K562 (cell line): ENCODE data around the gene COQ6. TPM values are rescaled to one million over a fixed set of nuclear protein-coding genes. Genes with fewer than 3 reads are reported as not detected.

ENCODE experiments used
- ATAC-seq: fragments of 200-7000 bp; cut with Tn5 transposase; 3 replicates; pipeline ENCODE4 v1.9.1; 2020; ENCODE audit warnings: moderate library complexity
- BruUV-seq: library from RNA; stranded (reverse); fragments of 400-500 nt; replicated peaks from 2 replicates; lab custom pipeline; 2021; lab: Mats Ljungman, UMichigan
- CTCF ChIA-PET: fragments of 300-600 bp; formaldehyde crosslinking; extraction: SDS; loops from one replicate; lab custom pipeline; 2021; ENCODE audit warnings: low intra/inter-chr PET ratio; lab: Yijun Ruan, JAX
- POLR2A ChIA-PET: fragments of 300-600, 350-650 bp; sonication (Branson Sonifier 250); formaldehyde crosslinking; extraction: SDS; loops from one replicate; lab custom pipeline; 2021; ENCODE audit warnings: antibody characterized with exemption, inconsistent platforms; lab: Yijun Ruan, JAX
- DNase-seq, 4 experiments: peaks; one replicate each; pipeline versions ENCODE4 v3.0.0 to v3.0.0-alpha.2; 2011 to 2018; ENCODE audit warnings: low spot score in 3 of 4, mixed read lengths in 3 of 4; ENCODE audit errors: extremely low read depth in 1 of 4
- FAIRE-seq: peaks from 2 replicates; lab custom pipeline; 2011; peaks lifted over from hg19 to GRCh38; lab: Jason Lieb, UNC
- H2AFZ ChIP-seq: 2 replicates; pipeline ENCODE4 v1.6.0; 2011; ENCODE audit warnings: low read depth, low read length, control low read depth, inconsistent platforms
- H3K27ac ChIP-seq: fragments of 200-600 bp; 3 replicates; pipeline ENCODE4 v1.8.0; 2011; ENCODE audit warnings: low read depth, mild to moderate bottlenecking, control low read depth, inconsistent platforms, low read length, moderate library complexity, mixed read lengths; ENCODE audit errors: extremely low read depth
- H3K27me3 ChIP-seq, 2 experiments: fragments of 300-600 bp in 1 of 2; 2 replicates in 1 of 2; 3 replicates in 1 of 2; pipeline versions ENCODE4 v1.6.0 to v1.8.0; 2011; ENCODE audit warnings: inconsistent platforms in 2 of 2, low read length in 2 of 2, mild to moderate bottlenecking in 1 of 2, mixed read lengths in 1 of 2, moderate library complexity in 1 of 2; ENCODE audit not compliant: control insufficient read depth in 2 of 2, insufficient read depth in 2 of 2
- H3K36me3 ChIP-seq: fragments of 300-600 bp; 3 replicates; pipeline ENCODE4 v1.8.0; 2011; ENCODE audit warnings: mild to moderate bottlenecking, low read length, inconsistent platforms; ENCODE audit not compliant: control insufficient read depth, insufficient read depth
- H3K4me1 ChIP-seq, 2 experiments: fragments of 200-600 bp in 1 of 2; replicated peaks in 1 of 2; 2 replicates in 1 of 2; 3 replicates in 1 of 2; pipeline versions ENCODE4 v1.5.1 to v1.8.0; 2011; ENCODE audit warnings: inconsistent platforms in 2 of 2, low read length in 2 of 2, mild to moderate bottlenecking in 1 of 2, mixed read lengths in 1 of 2, moderate library complexity in 1 of 2; ENCODE audit not compliant: control insufficient read depth in 2 of 2, insufficient read depth in 2 of 2
- H3K4me2 ChIP-seq: 2 replicates; pipeline ENCODE4 v1.6.1; 2011; ENCODE audit warnings: low read length, control low read depth, inconsistent platforms, mixed read lengths; ENCODE audit not compliant: insufficient read depth
- H3K4me3 ChIP-seq: fragments of 200-600 bp; sonication (generic), shearing (Covaris generic); 2 replicates; pipeline ENCODE4 v1.5.1; 2016; ENCODE audit warnings: control low read depth, inconsistent platforms
- H3K79me2 ChIP-seq: fragments of 200-600 bp; 3 replicates; pipeline ENCODE4 v1.8.0; 2011; ENCODE audit warnings: low read length, inconsistent platforms; ENCODE audit not compliant: control insufficient read depth, insufficient read depth
- H3K9ac ChIP-seq, 2 experiments: 2 replicates each; pipeline versions ENCODE4 v1.6.0 to v1.6.1; 2011; ENCODE audit warnings: low read depth in 2 of 2, low read length in 2 of 2, control low read depth in 1 of 2, inconsistent platforms in 1 of 2, mild to moderate bottlenecking in 1 of 2, mixed read lengths in 1 of 2; ENCODE audit not compliant: insufficient read depth in 1 of 2
- H3K9me1 ChIP-seq: one replicate; pipeline ENCODE4 v1.6.0; 2011; ENCODE audit warnings: inconsistent platforms, mild to moderate bottlenecking, low read length, moderate library complexity; ENCODE audit not compliant: control insufficient read depth, insufficient read depth
- H3K9me3 ChIP-seq: replicated peaks from 2 replicates; pipeline ENCODE4 v1.5.1; 2011; ENCODE audit warnings: low read depth, low read length, inconsistent platforms; ENCODE audit not compliant: control insufficient read depth, insufficient read depth
- H4K20me1 ChIP-seq: replicated peaks from 2 replicates; pipeline ENCODE4 v1.6.1; 2011; ENCODE audit warnings: low read length, inconsistent platforms, mixed read lengths; ENCODE audit not compliant: control insufficient read depth, insufficient read depth
- CBX5 ChIP-seq: IDR thresholded peaks from 2 replicates; pipeline ENCODE4 v1.6.1; 2014; ENCODE audit warnings: low read depth, borderline replicate concordance
- CEBPZ ChIP-seq: fragments of 150-350 bp; IDR thresholded peaks from 2 replicates; pipeline ENCODE4 v1.6.1; 2014; ENCODE audit warnings: low read depth, mild to moderate bottlenecking, low read length, borderline replicate concordance
- ELF1 ChIP-seq: fragments of 200-800 bp; sonication (Bioruptor generic); IDR thresholded peaks from 2 replicates; pipeline ENCODE4 v1.6.1; 2016; ENCODE audit warnings: missing genetic modification characterization, missing compliant biosample characterization
- ELF4 ChIP-seq: fragments of 450-650 bp; formaldehyde crosslinking; IDR thresholded peaks from 2 replicates; pipeline ENCODE4 v1.4.0; 2022; ENCODE audit warnings: missing genetic modification characterization
- MEIS2 ChIP-seq: fragments of 450-650 bp; IDR thresholded peaks from 2 replicates; pipeline ENCODE4 v1.6.1; 2014; ENCODE audit warnings: mild to moderate bottlenecking; ENCODE audit not compliant: partially characterized antibody
- MLX ChIP-seq, 2 experiments: fragments of 450-650 bp in 1 of 2; sonication (generic) in 1 of 2; formaldehyde crosslinking; conservative IDR thresholded peaks; 2 replicates each; pipeline versions ENCODE4 v1.4.0 to v1.8.1; 2020 to 2022; ENCODE audit warnings: mild to moderate bottlenecking in 1 of 2, missing genetic modification reagents in 1 of 2
- NELFE ChIP-seq: IDR thresholded peaks from 2 replicates; pipeline ENCODE4 v1.6.1; 2011; ENCODE audit warnings: mild to moderate bottlenecking; ENCODE audit not compliant: insufficient read depth, insufficient read length
- POLR2H ChIP-seq: IDR thresholded peaks from 2 replicates; pipeline ENCODE4 v1.6.1; 2016; ENCODE audit warnings: missing genetic modification characterization, low read depth, mild to moderate bottlenecking, control low read depth, missing compliant biosample characterization, moderate library complexity
- ZBTB7A ChIP-seq: IDR thresholded peaks from 2 replicates; pipeline ENCODE4 v1.6.1; 2011; ENCODE audit warnings: low read depth, mild to moderate bottlenecking, low read length, moderate library complexity, borderline replicate concordance; ENCODE audit not compliant: control insufficient read depth
- ZNF165 ChIP-seq: fragments of 250-450 bp; sonication (Bioruptor Pico); IDR thresholded peaks from 2 replicates; pipeline ENCODE4 v1.4.0; 2020; ENCODE audit warnings: borderline replicate concordance
- ZNF217 ChIP-seq: sonication (generic); formaldehyde crosslinking; IDR thresholded peaks from 2 replicates; pipeline ENCODE4 v1.8.0; 2022; ENCODE audit warnings: mild to moderate bottlenecking, missing genetic modification reagents
- ZNF239 ChIP-seq: fragments of 250-450 bp; sonication (Bioruptor Pico); IDR thresholded peaks from 2 replicates; pipeline ENCODE4 v1.4.0; 2020; ENCODE audit warnings: mild to moderate bottlenecking
- ZNF586 ChIP-seq: fragments of 450-650 bp; formaldehyde crosslinking; conservative IDR thresholded peaks from 2 replicates; pipeline ENCODE4 v1.4.0; 2020; ENCODE audit warnings: mild to moderate bottlenecking, moderate library complexity
- ZNF639 ChIP-seq, 2 experiments: fragments of 200-800 bp in 1 of 2; sonication (Bioruptor generic) in 1 of 2; sonication (generic) in 1 of 2; formaldehyde crosslinking in 1 of 2; IDR thresholded peaks in 1 of 2; conservative IDR thresholded peaks in 1 of 2; 2 replicates each; pipeline versions ENCODE4 v1.5.0 to v1.6.1; 2016 to 2020; ENCODE audit warnings: missing compliant biosample characterization in 1 of 2, missing genetic modification characterization in 1 of 2, missing genetic modification reagents in 1 of 2
- WGBS: fragments of 100-300 bp; shearing (Covaris generic); methylation state at CpG from one replicate; pipeline ENCODE4 v1.1.6; 2016; ENCODE audit warnings: low coverage, mixed read lengths; ENCODE audit not compliant: insufficient coverage; ENCODE audit errors: missing lambda C conversion rate; 5-methylcytosine and 5-hydroxymethylcytosine counted together
- in situ Hi-C: fragments of 300-500 bp; cut with MboI; formaldehyde crosslinking; loops from 4 replicates; pipeline ENCODE4 v1.15.0; 2018; ENCODE audit warnings: inconsistent platforms, mixed read lengths
- intact Hi-C: fragments of 100-400 bp; cut with micrococcal nuclease; formaldehyde crosslinking; loops from 2 replicates; pipeline ENCODE4 v1.14.2; 2022
- polyA plus RNA-seq, 8 experiments: library from polyadenylated mRNA; depleted of rRNA in 4 of 8; stranded (reverse) in 5 of 8; unstranded in 3 of 8; fragments of >200 nt; fragmentation: Nextera tagmentation in 2 of 8; fragmentation: Illumina TruSeq in 1 of 8; extraction: Ambion mirVana in 2 of 8; extraction: Trizol in 1 of 8; gene quantifications; 2 replicates each; pipeline versions ENCODE4 v1.2.1 to v1.2.3, GENCODE V29; 2011 to 2014; ENCODE audit warnings: inconsistent platforms in 1 of 8, missing spikeins in 1 of 8
- total RNA-seq, 7 experiments: library from RNA; depleted of rRNA in 6 of 7; stranded (reverse); fragments of >200 nt in 6 of 7; fragmentation: Illumina TruSeq in 2 of 7; extraction: Trizol in 2 of 7; gene quantifications; 2 replicates each; pipeline versions ENCODE4 v1.2.1 to v1.2.3, GENCODE V29; 2011 to 2021; ENCODE audit warnings: low replicate concordance in 1 of 7
- TF ChIP-seq, protein P1 (sequence below): fragments of 250-450 bp; sonication (Bioruptor Pico); IDR thresholded peaks from 2 replicates; pipeline ENCODE4 v1.5.1; 2021; ENCODE audit warnings: mild to moderate bottlenecking

COQ6 gene
- total and polyA plus RNA-seq, 9 of the 15 experiments (the other 6 are each of a cell fraction or from before 2014, with no cell fraction given): 4.3 to 29.0 (median 11.7) TPM

DNA sequence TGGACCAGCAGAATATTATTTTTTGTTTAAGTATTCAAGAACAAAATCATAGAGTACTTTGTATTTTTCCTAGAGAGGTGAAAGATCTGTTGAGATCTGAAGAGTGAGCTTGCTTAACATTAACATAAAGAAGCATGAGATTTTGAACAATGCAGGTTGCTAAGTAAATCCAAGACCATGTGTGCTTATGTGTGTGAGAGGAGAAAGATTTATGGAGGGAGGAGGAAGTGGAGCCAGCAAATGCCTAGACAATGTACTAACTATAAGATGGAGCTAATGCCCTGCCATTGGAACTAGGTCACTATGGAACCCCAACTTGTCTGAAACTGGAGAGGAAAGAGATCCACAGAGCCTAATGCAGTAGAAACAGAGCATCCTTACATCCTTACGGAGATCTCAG lies 13.6 kb upstream of the COQ6 start:
- ATAC-seq (no peak), DNase-seq (no peak), FAIRE-seq (no peak)
- Histone ChIP-seq H3K9me1 (no peaks in the 10 kb centered on the region), H3K9ac (no peak overlapping the region), H3K79me2 (no peaks in the 10 kb centered on the region), H3K36me3 (peaks cover 27% of the 10 kb centered on the region), H3K4me2 (no peak overlapping the region), H3K27me3 (no peaks in the 10 kb centered on the region), H3K4me3 (no peak overlapping the region), H3K9me3 (no peaks in the 10 kb centered on the region), H3K27ac (no peak overlapping the region), H4K20me1 (no peaks in the 10 kb centered on the region), H2AFZ (no peak overlapping the region), H3K4me1 (no peaks in the 10 kb centered on the region)
- BruUV-seq: no TSS peak
- ChIA-PET CTCF (no interaction called here), POLR2A (interaction anchor here (0.6 to 0.8 kb wide), 2 partner anchors 50 to 748 kb away, joined by 4 to 5 read pairs; partner anchors contain the start of gene ZNF410)
- intact Hi-C loops: no loop called here
- in situ Hi-C loops: no loop called here
- 92% methylated on average over 1 of the region's 1 CpG for WGBS
- no peak for TF ChIP-seq POLR2H
- no peak for TF ChIP-seq ZNF165 (CRISPR knock-in tag)
- no peak for TF ChIP-seq CEBPZ
- TF ChIP-seq MEIS2: no peak
- no peak for TF ChIP-seq MLX (CRISPR knock-in tag; conservative IDR thresholded peaks at IDR 0.05)
- no peak for TF ChIP-seq CBX5
- TF ChIP-seq NELFE: no peak
- TF ChIP-seq ZNF239 (CRISPR knock-in tag): no peak
- TF ChIP-seq ZNF217 (CRISPR knock-in tag): no peak
- TF ChIP-seq ELF1: no peak
- no peak for TF ChIP-seq ZNF586 (CRISPR knock-in tag)
- TF ChIP-seq, protein P1, sequence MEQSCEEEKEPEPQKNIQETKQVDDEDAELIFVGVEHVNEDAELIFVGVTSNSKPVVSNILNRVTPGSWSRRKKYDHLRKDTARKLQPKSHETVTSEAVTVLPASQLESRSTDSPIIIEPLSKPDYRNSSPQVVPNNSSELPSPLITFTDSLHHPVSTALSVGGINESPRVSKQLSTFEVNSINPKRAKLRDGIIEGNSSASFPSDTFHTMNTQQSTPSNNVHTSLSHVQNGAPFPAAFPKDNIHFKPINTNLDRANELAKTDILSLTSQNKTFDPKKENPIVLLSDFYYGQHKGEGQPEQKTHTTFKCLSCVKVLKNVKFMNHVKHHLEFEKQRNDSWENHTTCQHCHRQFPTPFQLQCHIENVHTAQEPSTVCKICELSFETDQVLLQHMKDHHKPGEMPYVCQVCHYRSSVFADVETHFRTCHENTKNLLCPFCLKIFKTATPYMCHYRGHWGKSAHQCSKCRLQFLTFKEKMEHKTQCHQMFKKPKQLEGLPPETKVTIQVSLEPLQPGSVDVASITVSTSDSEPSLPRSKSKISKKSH: no peak
- TF ChIP-seq ELF4 (CRISPR knock-in tag): no peak
- no peak for TF ChIP-seq ZBTB7A
- no peak for TF ChIP-seq ZNF639 (CRISPR knock-in tag; conservative IDR thresholded peaks at IDR 0.05 in 1 of 2, IDR thresholded peaks at IDR 0.05 in 1 of 2)
